B cell (primary cell): ENCODE measurements around the gene ESPNL. TPM values are rescaled to one million over a fixed set of nuclear protein-coding genes. Genes with fewer than 3 reads are reported as not detected.

Source experiments
- ATAC-seq: fragments of 200-7000 bp; cut with Tn5 transposase; one replicate; pipeline ENCODE4 v1.10.0; 2021; ENCODE audit warnings: low read depth, mild to moderate bottlenecking, moderate number of reproducible peaks, moderate library complexity
- CTCF ChIA-PET: fragments of 350-600 bp; sonication (Branson Sonifier 250); formaldehyde crosslinking; loops from one replicate; lab custom pipeline; 2021; ENCODE audit warnings: antibody characterized with exemption, inconsistent platforms; lab: Charles Lee
- POLR2A ChIA-PET: fragments of 350-600 bp; sonication (Branson Sonifier 250); formaldehyde crosslinking; loops from one replicate; lab custom pipeline; 2021; ENCODE audit warnings: antibody characterized with exemption; lab: Charles Lee
- DNase-seq: peaks from one replicate; pipeline ENCODE4 v3.0.0; 2013
- H2AFZ ChIP-seq: 2 replicates; pipeline ENCODE4 v1.6.1; 2012; ENCODE audit warnings: mild to moderate bottlenecking, low read depth, low read length; ENCODE audit not compliant: insufficient read depth, poor library complexity, severe bottlenecking
- H3K27ac ChIP-seq, 2 donors: 1 replicate in 1 of 2; 2 replicates in 1 of 2; pipeline ENCODE4 v1.5.1; 2012 to 2013; ENCODE audit warnings: low read length in 2 of 2, mild to moderate bottlenecking in 2 of 2, moderate library complexity in 1 of 2
- H3K27me3 ChIP-seq, 4 experiments: fragments of 200-600 bp in 1 of 4; sonication (generic) in 1 of 4; replicated peaks in 1 of 4; 1 replicate in 2 of 4; 2 replicates in 2 of 4; pipeline versions ENCODE4 v1.6.1 to v1.7.0; 2013 to 2016; ENCODE audit warnings: low read length in 3 of 4, mild to moderate bottlenecking in 2 of 4, mixed read lengths in 1 of 4, moderate library complexity in 1 of 4; ENCODE audit not compliant: insufficient read depth in 4 of 4, control insufficient read depth in 3 of 4; ENCODE audit errors: control extremely low read depth in 1 of 4
- H3K36me3 ChIP-seq, 2 experiments: replicated peaks in 1 of 2; 1 replicate in 1 of 2; 2 replicates in 1 of 2; pipeline versions ENCODE4 v1.6.1 to v1.7.1; 2013; ENCODE audit warnings: low read length in 1 of 2; ENCODE audit not compliant: insufficient read depth in 2 of 2, control insufficient read depth in 1 of 2; ENCODE audit errors: control extremely low read depth in 1 of 2, extremely low read depth in 1 of 2
- H3K4me1 ChIP-seq, 2 donors: fragments of 200-600 bp in 1 of 2; sonication (generic) in 1 of 2; 1 replicate in 1 of 2; 2 replicates in 1 of 2; pipeline versions ENCODE4 v1.5.1 to v1.6.1; 2013 to 2017; ENCODE audit warnings: low read length in 2 of 2; ENCODE audit not compliant: control insufficient read depth in 2 of 2, insufficient read depth in 2 of 2
- H3K4me2 ChIP-seq: replicated peaks from 2 replicates; pipeline ENCODE3; 2012; ENCODE audit warnings: mild to moderate bottlenecking, low read depth, low read length; ENCODE audit not compliant: poor library complexity, severe bottlenecking
- H3K4me3 ChIP-seq, 5 experiments: fragments of 200-600 bp in 1 of 5; sonication (generic) in 1 of 5; 1 replicate in 3 of 5; 2 replicates in 2 of 5; pipeline versions ENCODE4 v1.5.1 to v1.7.0; 2011 to 2016; ENCODE audit warnings: low read length in 4 of 5, mild to moderate bottlenecking in 4 of 5, low read depth in 2 of 5, control low read depth in 1 of 5, moderate library complexity in 1 of 5; ENCODE audit not compliant: insufficient read depth in 1 of 5; ENCODE audit errors: control extremely low read depth in 1 of 5, extremely low read depth in 1 of 5
- H3K79me2 ChIP-seq: fragments of 200-600 bp; sonication (generic); one replicate; pipeline ENCODE4 v1.6.0; 2016; ENCODE audit warnings: low read length; ENCODE audit not compliant: control insufficient read depth, insufficient read depth
- H3K9ac ChIP-seq: fragments of 200-600 bp; sonication (generic); 2 replicates; pipeline ENCODE4 v1.6.1; 2017; ENCODE audit warnings: mild to moderate bottlenecking, low read length, moderate library complexity
- H3K9me3 ChIP-seq, 3 donors: one replicate each; pipeline versions ENCODE4 v1.6.1 to v1.7.1; 2013; ENCODE audit warnings: low read length in 2 of 3; ENCODE audit not compliant: control insufficient read depth in 2 of 3, insufficient read depth in 1 of 3; ENCODE audit errors: control extremely low read depth in 1 of 3
- H4K20me1 ChIP-seq: 2 replicates; pipeline ENCODE4 v1.6.0; 2012; ENCODE audit warnings: mild to moderate bottlenecking, low read length; ENCODE audit not compliant: insufficient read depth, control insufficient read depth, poor library complexity, severe bottlenecking
- H3K27ac Mint-ChIP-seq: one replicate; pipeline ENCODE4 v1.8.0; 2021; ENCODE audit warnings: mixed read lengths
- H3K27me3 Mint-ChIP-seq: one replicate; pipeline ENCODE4 v1.8.0; 2021; ENCODE audit warnings: mixed read lengths
- H3K4me1 Mint-ChIP-seq: one replicate; pipeline ENCODE4 v1.8.0; 2021; ENCODE audit warnings: mixed read lengths
- H3K4me3 Mint-ChIP-seq: one replicate; pipeline ENCODE4 v1.8.0; 2021; ENCODE audit warnings: mixed read lengths
- H3K9me3 Mint-ChIP-seq: one replicate; pipeline ENCODE4 v1.8.0; 2022; ENCODE audit warnings: mixed read lengths; ENCODE audit not compliant: insufficient read depth
- EZH2 ChIP-seq: IDR thresholded peaks from 2 replicates; pipeline ENCODE4 v1.6.1; 2012; ENCODE audit warnings: borderline replicate concordance, low read depth, mild to moderate bottlenecking, moderate library complexity, low read length; ENCODE audit not compliant: insufficient read depth, poor library complexity, severe bottlenecking
- WGBS: methylation state at CpG from one replicate; pipeline ENCODE4 v1.1.5; 2013; ENCODE audit warnings: missing lambda C conversion rate; ENCODE audit not compliant: insufficient coverage; 5-methylcytosine and 5-hydroxymethylcytosine counted together
- intact Hi-C: fragments of 100-400 bp; cut with micrococcal nuclease; formaldehyde crosslinking; loops from one replicate; pipeline ENCODE4 v1.10.0; 2022
- polyA plus RNA-seq: library from polyadenylated mRNA; depleted of rRNA; stranded (reverse); fragments of >200 nt; gene quantifications from 2 replicates; pipeline ENCODE4 v1.2.3, GENCODE V29; 2012
- total RNA-seq, 2 donors: library from RNA; stranded (reverse); fragments of 120-200 nt in 1 of 2; gene quantifications; 1 replicate in 1 of 2; 2 replicates in 1 of 2; pipeline versions ENCODE4 v1.2.3 to v1.2.4, GENCODE V29; 2013 to 2022
- TF ChIP-seq, protein P1 (sequence below): fragments of 200-600 bp; IDR thresholded peaks from one replicate; pipeline ENCODE4 v1.8.0; 2022; ENCODE audit warnings: antibody characterized with exemption, mild to moderate bottlenecking

ESPNL gene
- total and polyA plus RNA-seq, 2 donors (not counting 1 experiment from before 2014, with no cell fraction given), result 1.6 to 2.5 TPM

DNA sequence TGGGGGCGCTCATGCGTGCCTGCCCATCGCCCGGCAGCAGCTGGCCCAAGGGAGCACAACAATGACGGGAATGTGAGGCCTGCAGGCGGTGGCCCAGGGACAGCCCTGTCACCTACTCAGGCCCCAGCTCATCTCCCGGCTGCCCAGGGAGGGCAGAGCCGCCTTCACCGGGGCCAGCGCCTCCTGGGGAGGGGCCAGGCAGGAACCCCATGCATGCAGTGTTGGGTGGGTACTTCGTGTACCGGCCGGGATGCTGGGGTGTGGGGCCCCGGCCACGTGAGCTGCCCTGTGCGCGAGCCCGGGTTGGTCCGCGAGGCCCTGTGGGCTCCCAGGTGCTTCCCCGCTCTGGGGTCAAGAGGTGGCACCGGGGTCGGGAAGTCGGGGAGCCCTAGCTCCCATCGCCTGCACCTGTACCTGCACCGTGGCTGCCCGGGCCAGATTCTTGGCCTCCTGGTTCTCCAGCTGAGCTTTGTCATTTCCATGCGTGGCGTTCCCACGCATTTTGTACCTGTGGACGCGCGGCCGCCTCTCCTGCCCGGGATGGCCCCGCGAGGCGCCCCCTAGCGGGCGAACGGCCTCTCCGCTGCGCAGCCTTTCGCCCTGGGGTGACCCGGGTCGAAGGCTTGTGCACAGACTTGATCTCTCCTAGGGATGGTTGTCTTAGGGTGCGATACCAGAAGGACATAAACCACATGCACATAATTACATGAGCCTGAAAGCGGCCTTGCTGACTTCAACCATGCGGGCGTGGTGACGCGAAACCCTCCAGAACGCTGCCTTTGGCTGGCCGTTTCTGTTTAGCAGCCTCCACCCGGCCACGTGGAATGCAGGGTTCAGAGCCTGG is 39.3 kb downstream of the ESPNL start:
- 53% methylated on average over 44 of the region's 56 CpGs for WGBS
- Mint-ChIP-seq H3K9me3 (no peaks in the 10 kb centered on the region), H3K27ac (no peak overlapping the region), H3K4me3 (peak overlapping the region; percentile 50), H3K4me1 (peaks cover 12% of the 10 kb centered on the region), H3K27me3 (no peaks in the 10 kb centered on the region)
- DNase-seq (peak; percentile 48), ATAC-seq (peak; percentile 46)
- H3K4me1 ChIP-seq, result peaks cover 16 to 26% of the 10 kb centered on the region in 2 donors
- no peaks in the 10 kb centered on the region for H3K79me2 ChIP-seq
- H3K27ac ChIP-seq, result no peak overlapping the region
- TF ChIP-seq, protein P1, sequence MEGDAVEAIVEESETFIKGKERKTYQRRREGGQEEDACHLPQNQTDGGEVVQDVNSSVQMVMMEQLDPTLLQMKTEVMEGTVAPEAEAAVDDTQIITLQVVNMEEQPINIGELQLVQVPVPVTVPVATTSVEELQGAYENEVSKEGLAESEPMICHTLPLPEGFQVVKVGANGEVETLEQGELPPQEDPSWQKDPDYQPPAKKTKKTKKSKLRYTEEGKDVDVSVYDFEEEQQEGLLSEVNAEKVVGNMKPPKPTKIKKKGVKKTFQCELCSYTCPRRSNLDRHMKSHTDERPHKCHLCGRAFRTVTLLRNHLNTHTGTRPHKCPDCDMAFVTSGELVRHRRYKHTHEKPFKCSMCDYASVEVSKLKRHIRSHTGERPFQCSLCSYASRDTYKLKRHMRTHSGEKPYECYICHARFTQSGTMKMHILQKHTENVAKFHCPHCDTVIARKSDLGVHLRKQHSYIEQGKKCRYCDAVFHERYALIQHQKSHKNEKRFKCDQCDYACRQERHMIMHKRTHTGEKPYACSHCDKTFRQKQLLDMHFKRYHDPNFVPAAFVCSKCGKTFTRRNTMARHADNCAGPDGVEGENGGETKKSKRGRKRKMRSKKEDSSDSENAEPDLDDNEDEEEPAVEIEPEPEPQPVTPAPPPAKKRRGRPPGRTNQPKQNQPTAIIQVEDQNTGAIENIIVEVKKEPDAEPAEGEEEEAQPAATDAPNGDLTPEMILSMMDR, result peak; percentile 61
- TF ChIP-seq EZH2, result no peak
- H4K20me1 ChIP-seq, result no peaks in the 10 kb centered on the region
- H3K4me3 ChIP-seq, result peak overlapping the region in 2 of 5 experiments; percentile 23 to 33
- H3K27me3 ChIP-seq, result peaks cover 0 to 7% (median 1%) of the 10 kb centered on the region in 4 experiments
- peaks cover 0 to 4% (median 0%) of the 10 kb centered on the region in 3 donors for H3K9me3 ChIP-seq
- H2AFZ ChIP-seq, result peak overlapping the region; percentile 33
- ChIA-PET POLR2A (no interaction called here), CTCF (interaction anchor here (0.9 to 1.1 kb wide), 4 partner anchors 30 to 626 kb away, joined by 3 to 6 read pairs (median 4); no protein-coding TSS in a partner anchor)
- intact Hi-C loops, result no loop called here
- peak overlapping the region; percentile 72 for H3K4me2 ChIP-seq
- peak overlapping the region; percentile 45 for H3K9ac ChIP-seq
- H3K36me3 ChIP-seq, result no peaks in the 10 kb centered on the region

DNA sequence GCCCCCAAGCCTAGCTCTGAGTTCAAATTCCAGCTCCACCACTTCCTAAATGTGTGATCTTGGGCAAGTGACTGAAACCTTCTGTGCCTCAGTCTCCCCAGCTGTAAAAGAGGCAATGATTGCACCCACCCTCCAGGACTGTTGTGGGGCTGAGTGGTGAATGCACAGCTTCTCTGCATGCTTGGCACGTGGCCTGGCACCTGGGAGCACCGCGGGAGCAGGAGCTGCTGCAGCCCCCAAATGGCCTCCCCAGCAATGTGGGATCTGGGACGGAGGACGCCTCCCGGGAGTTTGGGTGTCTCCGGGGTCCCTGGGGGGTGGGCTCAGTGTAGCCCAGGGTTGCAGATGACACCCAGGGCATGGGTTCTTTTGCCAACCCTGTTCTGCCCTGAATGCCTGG is 39.9 kb downstream of the ESPNL start:
- intact Hi-C loops, result no loop called here
- H3K9me3 Mint-ChIP-seq, result no peaks in the 10 kb centered on the region
- DNase-seq (no peak), ATAC-seq (no peak)
- Histone ChIP-seq H3K27me3 (peaks cover 0 to 7% (median 1%) of the 10 kb centered on the region in 4 experiments), H3K36me3 (no peaks in the 10 kb centered on the region), H3K4me1 (peaks cover 16 to 26% of the 10 kb centered on the region in 2 donors), H2AFZ (peak overlapping the region; percentile 33), H3K9me3 (peaks cover 0 to 4% (median 0%) of the 10 kb centered on the region in 3 donors), H3K27ac (no peak overlapping the region), H3K4me2 (peak overlapping the region; percentile 72), H3K79me2 (no peaks in the 10 kb centered on the region), H4K20me1 (no peaks in the 10 kb centered on the region), H3K9ac (no peak overlapping the region), H3K4me3 (no peak overlapping the region)
- CTCF ChIA-PET, result interaction anchor here (0.9 to 1.1 kb wide), 4 partner anchors 31 to 627 kb away, joined by 3 to 6 read pairs (median 4); no protein-coding TSS in a partner anchor
- POLR2A ChIA-PET, result no interaction called here
- no peaks in the 10 kb centered on the region for H3K27me3 Mint-ChIP-seq
- no peak overlapping the region for H3K4me3 Mint-ChIP-seq
- no peak overlapping the region for H3K27ac Mint-ChIP-seq
- peaks cover 12% of the 10 kb centered on the region for H3K4me1 Mint-ChIP-seq
- TF ChIP-seq, protein P1, result no peak
- 95% methylated on average over 7 of the region's 7 CpGs for WGBS
